IMR-90 (cell line): Measurements from ENCODE around the gene MSI2. TPM values are rescaled to one million over a fixed set of nuclear protein-coding genes. Genes with fewer than 3 reads are reported as not detected.

Source experiments
- ATAC-seq: fragments of 200-7000 bp; cut with Tn5 transposase; 2 replicates; pipeline ENCODE4 v1.9.1; 2020; ENCODE audit warnings: low read depth, mild to moderate bottlenecking, moderate library complexity
- BruUV-seq: library from RNA; stranded (reverse); fragments of 400-500 nt; replicated peaks from 2 replicates; lab custom pipeline; 2021; lab: Mats Ljungman, UMichigan
- CTCF ChIA-PET: fragments of 300-600 bp; formaldehyde crosslinking; extraction: SDS; loops from one replicate; lab custom pipeline; 2021; ENCODE audit warnings: antibody characterized with exemption; lab: Yijun Ruan, JAX
- POLR2A ChIA-PET: fragments of 300-600 bp; sonication (Branson Sonifier 250); formaldehyde crosslinking; loops from one replicate; lab custom pipeline; 2022; ENCODE audit warnings: antibody characterized with exemption; ENCODE audit not compliant: unreplicated experiment; lab: Charles Lee
- DNase-seq: peaks from one replicate; pipeline ENCODE4 v3.0.0; 2013
- H2AFZ ChIP-seq: replicated peaks from 2 replicates; pipeline ENCODE3; 2013; ENCODE audit warnings: low read length, mild to moderate bottlenecking; ENCODE audit not compliant: poor library complexity
- H2AK5ac ChIP-seq: 2 replicates; pipeline ENCODE4 v1.6.1; 2013; ENCODE audit warnings: low read depth, low read length, inconsistent platforms
- H2AK9ac ChIP-seq: replicated peaks from 2 replicates; pipeline ENCODE3; 2013; ENCODE audit warnings: mild to moderate bottlenecking, low read depth, low read length, moderate library complexity; ENCODE audit not compliant: poor library complexity
- H2BK120ac ChIP-seq: 2 replicates; pipeline ENCODE4 v1.6.1; 2013; ENCODE audit warnings: low read depth, low read length, inconsistent platforms
- H2BK15ac ChIP-seq: 3 replicates; pipeline ENCODE4 v1.6.1; 2013; ENCODE audit warnings: low read depth, low read length, inconsistent platforms
- H2BK20ac ChIP-seq: 2 replicates; pipeline ENCODE4 v1.6.1; 2013; ENCODE audit warnings: low read depth, mild to moderate bottlenecking, inconsistent platforms, low read length, moderate library complexity
- H2BK5ac ChIP-seq: 2 replicates; pipeline ENCODE4 v1.6.1; 2013; ENCODE audit warnings: mild to moderate bottlenecking, low read depth, low read length, inconsistent platforms; ENCODE audit not compliant: poor library complexity, severe bottlenecking
- H3K14ac ChIP-seq: replicated peaks from 2 replicates; pipeline ENCODE4 v1.6.1; 2013; ENCODE audit warnings: low read depth, low read length, inconsistent platforms
- H3K18ac ChIP-seq: 2 replicates; pipeline ENCODE4 v1.6.1; 2013; ENCODE audit warnings: low read depth, low read length, control low read depth
- H3K23ac ChIP-seq: 2 replicates; pipeline ENCODE4 v1.6.1; 2013; ENCODE audit warnings: low read depth, low read length, inconsistent platforms
- H3K27ac ChIP-seq: 2 replicates; pipeline ENCODE4 v1.5.1; 2013; ENCODE audit warnings: mild to moderate bottlenecking, control low read depth, low read length; ENCODE audit not compliant: insufficient read depth
- H3K27me3 ChIP-seq: 2 replicates; pipeline ENCODE4 v1.6.1; 2013; ENCODE audit warnings: low read length; ENCODE audit not compliant: control insufficient read depth, insufficient read depth
- H3K36me3 ChIP-seq: 2 replicates; pipeline ENCODE4 v1.6.1; 2013; ENCODE audit warnings: low read length, mixed read lengths; ENCODE audit not compliant: control insufficient read depth, insufficient read depth
- H3K4ac ChIP-seq: 2 replicates; pipeline ENCODE4 v1.6.1; 2013; ENCODE audit warnings: low read depth, low read length, inconsistent platforms
- H3K4me1 ChIP-seq: 2 replicates; pipeline ENCODE4 v1.6.1; 2013; ENCODE audit warnings: low read length, mixed read lengths; ENCODE audit not compliant: control insufficient read depth, insufficient read depth
- H3K4me2 ChIP-seq: 2 replicates; pipeline ENCODE4 v1.6.1; 2013; ENCODE audit warnings: low read depth, mild to moderate bottlenecking, control low read depth, low read length, moderate library complexity
- H3K4me3 ChIP-seq: 2 replicates; pipeline ENCODE4 v1.5.1; 2013; ENCODE audit warnings: low read depth, mild to moderate bottlenecking, control low read depth, low read length, moderate library complexity; ENCODE audit not compliant: insufficient read depth
- H3K56ac ChIP-seq: 2 replicates; pipeline ENCODE4 v1.6.1; 2013; ENCODE audit warnings: low read length, inconsistent platforms; ENCODE audit not compliant: insufficient read depth; ENCODE audit errors: extremely low read depth
- H3K79me1 ChIP-seq, 2 experiments: 2 replicates each; pipeline ENCODE4 v1.6.1; 2013; ENCODE audit warnings: low read length in 2 of 2, inconsistent platforms in 1 of 2, low read depth in 1 of 2
- H3K9ac ChIP-seq: 2 replicates; pipeline ENCODE4 v1.6.1; 2013; ENCODE audit warnings: low read depth, low read length, control low read depth
- H3K9me1 ChIP-seq: 2 replicates; pipeline ENCODE4 v1.6.1; 2013; ENCODE audit warnings: low read length, inconsistent platforms; ENCODE audit not compliant: insufficient read depth
- H3K9me3 ChIP-seq: 2 replicates; pipeline ENCODE4 v1.6.1; 2013; ENCODE audit warnings: low read length; ENCODE audit not compliant: control insufficient read depth, insufficient read depth
- H4K20me1 ChIP-seq: 2 replicates; pipeline ENCODE4 v1.6.1; 2013; ENCODE audit warnings: low read length, inconsistent platforms; ENCODE audit not compliant: insufficient read depth
- H4K5ac ChIP-seq: 2 replicates; pipeline ENCODE4 v1.6.1; 2013; ENCODE audit warnings: mild to moderate bottlenecking, low read depth, low read length, control low read depth
- H4K8ac ChIP-seq, 2 experiments: 2 replicates each; pipeline ENCODE4 v1.6.1; 2013; ENCODE audit warnings: low read depth in 2 of 2, low read length in 2 of 2, control low read depth in 1 of 2, inconsistent platforms in 1 of 2
- H4K91ac ChIP-seq: 2 replicates; pipeline ENCODE4 v1.6.1; 2013; ENCODE audit warnings: low read depth, low read length, inconsistent platforms; ENCODE audit not compliant: insufficient read depth
- POLR2A ChIP-seq: IDR thresholded peaks from 2 replicates; pipeline ENCODE4 v1.6.1; 2012; ENCODE audit warnings: mild to moderate bottlenecking, low read depth, low read length
- whole genome bisulfite sequencing, 2 experiments: methylation state at CpG; one replicate each; pipeline versions ENCODE4 v1.1.5 to v1.1.7; 2013; ENCODE audit warnings: missing lambda C conversion rate in 2 of 2; ENCODE audit not compliant: insufficient read length in 1 of 2; ENCODE audit errors: extremely low coverage in 2 of 2; 5-methylcytosine and 5-hydroxymethylcytosine counted together
- dilution Hi-C: fragments of 300-500 bp; cut with HindIII; formaldehyde crosslinking; loops from one replicate; pipeline ENCODE4 v1.14.3; 2018; ENCODE audit warnings: low sequenced_read_pairs; ENCODE audit not compliant: unreplicated experiment
- in situ Hi-C: fragments of 300-500 bp; cut with MboI; formaldehyde crosslinking; loops from 3 replicates; pipeline ENCODE4 v1.14.3; 2019; ENCODE audit warnings: low sequenced_read_pairs, inconsistent platforms, mixed read lengths
- intact Hi-C: fragments of 100-400 bp; cut with micrococcal nuclease; formaldehyde crosslinking; loops from 2 replicates; pipeline ENCODE4 v1.10.0; 2022
- polyA plus RNA-seq, 3 experiments: library from polyadenylated mRNA; depleted of rRNA; stranded (reverse); fragments of >200 nt; gene quantifications; 2 replicates each; pipeline ENCODE4 v1.2.3, GENCODE V29; 2012; ENCODE audit warnings: low replicate concordance in 1 of 3
- total RNA-seq: library from RNA; depleted of rRNA; stranded (reverse); fragments of >200 nt; gene quantifications from 2 replicates; pipeline ENCODE4 v1.2.3, GENCODE V29; 2012

MSI2 gene
- total and polyA plus RNA-seq, 2 of the 4 experiments (the other 2 are of a cell fraction), result 13.0 to 16.0 TPM

DNA sequence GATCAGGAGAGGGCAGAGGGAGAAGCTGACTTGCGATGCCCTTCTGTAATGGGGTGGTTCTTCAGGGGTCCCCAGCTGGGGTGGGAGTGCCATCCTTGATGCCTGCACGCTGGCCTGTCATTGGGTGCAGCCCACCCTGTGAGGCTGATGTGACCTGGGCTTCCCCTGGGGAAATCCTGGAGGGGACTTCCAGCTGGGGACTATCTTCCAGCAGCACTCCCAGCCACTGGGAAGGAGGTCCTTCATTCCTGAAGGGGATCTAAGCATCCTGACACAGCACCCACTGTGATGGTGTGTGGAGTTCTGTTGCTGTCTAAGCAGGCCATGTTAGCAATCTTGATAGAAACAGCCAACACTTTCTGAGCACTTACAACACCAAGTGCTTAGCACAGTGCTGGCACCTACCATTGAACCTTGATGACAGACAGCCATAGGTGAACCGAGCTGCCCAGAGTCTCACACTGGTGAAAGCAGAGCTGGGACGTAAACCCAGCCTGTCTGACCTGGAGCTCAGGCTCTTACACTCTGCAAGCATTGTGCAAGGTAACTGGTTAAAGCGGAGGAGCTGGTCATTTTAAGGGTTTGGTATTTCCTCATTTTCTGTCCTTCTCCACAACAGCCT lies 277.5 kb downstream of the MSI2 start:
- H3K23ac ChIP-seq, result no peak overlapping the region
- dilution Hi-C loops, result no loop called here
- H4K5ac ChIP-seq, result no peak overlapping the region
- H2BK15ac ChIP-seq, result no peak overlapping the region
- H3K4me1 ChIP-seq, result peaks cover 15% of the 10 kb centered on the region
- no peak overlapping the region for H2AFZ ChIP-seq
- intact Hi-C loops, result no loop called here
- H3K9me1 ChIP-seq, result peaks cover 29% of the 10 kb centered on the region
- no peak overlapping the region for H2AK9ac ChIP-seq
- 0 out of 2 replicates have a peak overlapping the region, but pooled peaks have one; percentile 40 for H3K4ac ChIP-seq
- H2AK5ac ChIP-seq, result no peak overlapping the region
- TF ChIP-seq POLR2A, result no peak
- no TSS peak for BruUV-seq
- no peaks in the 10 kb centered on the region for H3K36me3 ChIP-seq
- H3K18ac ChIP-seq, result no peak overlapping the region
- ATAC-seq (no peak), DNase-seq (no peak)
- no peak overlapping the region for H3K4me2 ChIP-seq
- H3K14ac ChIP-seq, result no peak overlapping the region
- no peak overlapping the region for H3K56ac ChIP-seq
- no peak overlapping the region for H3K4me3 ChIP-seq
- no peaks in the 10 kb centered on the region for H3K9me3 ChIP-seq
- in situ Hi-C loops, result no loop called here
- ChIA-PET CTCF (interaction anchor here (1.3 kb wide), 1 partner anchor 19 kb away, joined by 4 read pairs; no protein-coding TSS in a partner anchor), POLR2A (no interaction called here)
- no peaks in the 10 kb centered on the region for H3K27me3 ChIP-seq
- H2BK20ac ChIP-seq, result no peak overlapping the region
- 60% methylated on average over 1 of the region's 5 CpGs; no CpG with 5 or more reads in 1 of the 2 experiments for WGBS, 2 experiments
- H3K27ac ChIP-seq, result no peak overlapping the region
- H3K9ac ChIP-seq, result no peak overlapping the region
- H4K20me1 ChIP-seq, result no peaks in the 10 kb centered on the region
- H2BK120ac ChIP-seq, result no peak overlapping the region
- no peak overlapping the region for H2BK5ac ChIP-seq
- no peak overlapping the region; the same call in 1 of the 2 replicates for H4K91ac ChIP-seq
- H3K79me1 ChIP-seq, result 0 out of 4 replicates have a peak, but pooled peaks cover 0 to 8% of the 10 kb centered on the region in 2 experiments
- 0 out of 4 replicates have a peak overlapping the region, but pooled peaks of 1 of the 2 experiments have one; percentile 9 for H4K8ac ChIP-seq
